GM19328 (cell line): ENCODE measurements around the gene WASF2.

Experiments used
- ATAC-seq: cut with Tn5 transposase; IDR thresholded peaks from one replicate; pipeline ENCODE4 v1.9.1; 2021; ENCODE audit warnings: mild to moderate bottlenecking, moderate library complexity; ENCODE audit not compliant: unreplicated experiment

The WASF2 gene

DNA sequence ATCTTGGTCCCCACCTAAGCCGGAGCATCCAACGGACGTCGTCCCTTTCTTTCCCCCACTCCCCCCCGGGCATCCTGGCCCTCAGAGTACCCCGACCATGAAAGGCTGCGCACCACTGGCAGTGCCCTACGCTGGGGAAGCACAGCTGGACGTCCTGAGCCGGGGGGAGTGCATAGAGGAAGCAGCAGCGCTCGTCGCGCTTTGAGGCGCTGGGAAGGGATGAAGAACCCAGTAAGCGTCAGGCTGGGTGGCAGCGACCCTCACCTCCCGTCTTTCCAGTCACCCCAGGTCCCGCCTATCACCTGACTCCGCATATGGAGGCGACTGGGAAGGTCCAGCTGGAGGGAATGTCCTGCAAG is 128.9 kb downstream of the WASF2 start:
- no peak for ATAC-seq

DNA sequence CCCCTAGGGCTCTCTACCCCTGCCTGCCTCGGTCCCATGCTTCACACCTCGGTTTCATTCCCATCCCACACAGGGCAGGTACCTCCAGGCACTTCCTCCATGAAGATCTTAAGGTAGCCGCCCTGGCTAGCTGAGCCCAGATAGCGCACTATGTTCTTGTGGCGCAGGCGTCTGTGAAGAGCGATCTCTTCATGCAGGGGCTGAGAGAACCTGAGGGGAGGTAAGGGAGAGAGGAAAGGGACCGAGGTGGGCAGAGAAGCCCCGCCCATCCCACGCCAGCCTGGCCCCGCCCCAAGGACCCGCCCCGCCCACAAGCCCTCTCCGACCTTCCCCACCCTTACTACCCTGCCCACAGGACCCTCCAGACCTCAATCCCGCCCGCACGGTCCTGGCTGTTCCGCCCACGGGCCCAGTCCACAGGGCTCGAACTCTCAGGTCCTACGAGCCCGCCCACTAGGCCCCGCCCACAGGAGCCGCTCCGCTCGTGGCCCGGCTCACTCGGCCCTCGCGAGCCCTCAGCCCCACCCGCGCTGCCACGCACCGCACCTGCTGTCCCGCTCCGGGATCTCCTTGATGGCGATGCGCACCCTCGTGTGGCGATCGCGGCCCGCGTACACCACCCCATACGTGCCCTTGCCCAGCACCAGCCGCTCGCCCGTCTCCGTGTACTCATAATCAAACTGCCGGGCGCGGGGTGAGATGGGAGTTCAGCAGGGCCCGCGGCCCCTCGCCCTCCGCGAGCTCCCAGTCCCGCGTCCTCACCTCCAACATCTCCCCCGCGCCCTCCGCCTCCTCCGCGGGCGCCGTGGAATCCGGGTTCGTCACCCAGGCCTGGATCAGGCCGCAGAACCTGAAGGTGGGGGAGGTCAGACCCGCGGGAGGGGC is 129.6 kb downstream of the WASF2 start:
- no peak for ATAC-seq

DNA sequence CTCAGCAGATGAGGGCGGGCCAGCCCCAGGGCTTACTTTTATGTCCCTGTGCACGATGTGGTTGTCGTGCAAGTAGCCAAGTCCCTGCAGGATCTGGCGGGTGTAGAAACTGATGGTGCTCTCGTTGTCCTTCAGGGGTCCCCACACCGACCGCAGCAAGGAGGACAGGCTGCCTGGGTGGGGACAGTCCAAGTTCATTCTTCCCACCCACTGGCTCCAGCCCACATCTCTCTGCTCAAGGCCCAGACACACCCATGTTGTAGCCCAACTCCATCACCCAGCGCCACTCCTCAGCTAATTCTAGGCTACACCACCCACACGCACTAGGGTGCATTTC is 130.2 kb downstream of the WASF2 start:
- ATAC-seq, result no peak

DNA sequence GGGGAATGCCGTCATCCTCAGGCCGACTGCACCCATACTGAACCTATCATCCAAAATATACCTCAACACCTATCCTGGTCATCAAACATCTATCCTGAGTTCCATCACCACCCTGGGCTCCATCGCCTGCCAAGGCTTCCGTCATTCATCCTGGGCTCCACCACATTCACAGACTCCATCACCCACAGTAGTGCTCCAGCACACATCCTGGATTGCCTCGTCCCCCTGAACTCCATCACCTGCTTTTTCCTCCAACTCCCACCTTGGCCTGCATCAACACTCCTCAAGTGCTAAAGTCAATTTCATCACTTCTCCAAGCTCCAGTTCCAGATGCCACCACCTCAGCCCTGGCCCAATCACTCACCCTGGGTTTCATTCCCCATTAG is 131.0 kb downstream of the WASF2 start:
- no peak for ATAC-seq

DNA sequence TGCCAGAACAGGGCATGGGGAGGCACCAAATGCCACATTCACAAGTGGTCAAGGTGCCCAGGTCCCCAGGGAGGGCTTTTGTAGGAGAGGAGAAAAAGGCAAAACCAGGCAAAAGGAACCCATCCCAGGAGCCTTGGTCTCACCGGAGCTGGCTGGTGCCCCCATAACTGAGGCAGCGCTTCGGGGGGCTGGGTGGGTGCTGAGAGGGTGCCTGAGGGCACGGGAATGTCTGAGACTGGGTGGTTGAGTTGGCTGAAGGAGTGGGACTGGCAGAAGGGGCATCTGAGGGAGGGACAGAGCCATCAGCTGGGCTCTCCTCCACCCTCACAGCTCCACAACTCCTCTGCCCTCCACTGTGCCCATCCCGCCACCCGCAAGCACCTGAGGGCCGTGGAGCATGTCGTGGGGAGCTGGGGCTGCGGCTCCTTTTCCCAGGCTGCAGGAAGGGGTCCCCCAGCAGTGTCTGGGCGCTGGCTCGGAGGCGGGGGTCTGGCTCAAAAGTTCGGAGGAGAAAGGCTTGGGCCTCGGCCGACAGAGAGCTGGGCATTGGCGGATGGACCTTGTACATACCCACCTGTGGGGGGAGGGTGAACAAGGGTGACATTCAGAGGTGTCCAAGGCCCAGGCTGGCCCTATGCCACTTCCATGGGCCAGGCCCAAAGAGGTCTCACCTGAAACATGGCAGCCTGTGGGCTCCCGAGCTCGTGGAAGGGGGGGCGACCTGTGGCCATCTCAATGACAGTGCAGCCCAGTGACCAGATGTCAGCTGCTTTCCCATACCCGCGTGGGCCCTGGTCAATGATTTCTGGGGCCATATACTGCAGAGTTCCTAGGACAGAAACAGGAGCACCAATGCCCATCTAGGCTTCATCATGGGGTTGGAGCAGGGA is 131.7 kb downstream of the WASF2 start:
- no peak for ATAC-seq

DNA sequence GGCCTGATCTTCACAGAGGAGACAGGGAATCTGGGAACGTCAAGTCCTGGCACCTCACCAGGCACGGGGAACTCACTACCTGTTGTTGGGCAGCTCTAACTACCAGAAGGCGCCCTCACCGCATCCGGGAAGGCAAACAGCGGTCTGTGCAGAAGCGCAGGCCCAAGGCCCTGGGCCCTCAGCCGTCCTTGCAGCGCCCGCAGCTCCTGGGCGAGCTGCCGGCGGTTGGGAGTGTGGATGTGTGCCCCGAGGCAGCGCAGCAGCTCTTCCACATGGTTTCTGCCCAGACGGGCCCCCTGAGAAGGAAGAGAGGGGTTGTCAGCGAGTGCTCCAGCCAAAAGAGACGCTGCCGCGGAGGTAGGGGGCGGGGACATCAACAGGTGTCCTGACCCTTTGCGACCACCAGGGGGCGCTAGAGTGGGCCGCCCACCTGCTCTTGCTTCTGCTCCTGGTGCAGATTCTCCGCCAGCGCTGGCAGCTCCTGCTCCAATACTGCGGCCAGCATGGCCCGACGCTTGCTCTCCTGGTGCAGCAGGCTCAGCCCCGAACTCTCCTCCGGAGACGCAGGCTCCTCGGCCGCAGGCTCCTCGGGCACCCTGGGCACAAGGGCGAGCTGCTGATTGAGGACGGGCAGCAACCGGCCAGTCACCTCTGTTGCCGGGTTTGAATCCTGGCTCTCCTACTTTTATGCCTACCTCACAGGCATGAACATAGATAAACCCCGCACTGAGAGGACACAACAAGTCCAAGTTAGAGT is 132.5 kb downstream of the WASF2 start:
- no peak for ATAC-seq

DNA sequence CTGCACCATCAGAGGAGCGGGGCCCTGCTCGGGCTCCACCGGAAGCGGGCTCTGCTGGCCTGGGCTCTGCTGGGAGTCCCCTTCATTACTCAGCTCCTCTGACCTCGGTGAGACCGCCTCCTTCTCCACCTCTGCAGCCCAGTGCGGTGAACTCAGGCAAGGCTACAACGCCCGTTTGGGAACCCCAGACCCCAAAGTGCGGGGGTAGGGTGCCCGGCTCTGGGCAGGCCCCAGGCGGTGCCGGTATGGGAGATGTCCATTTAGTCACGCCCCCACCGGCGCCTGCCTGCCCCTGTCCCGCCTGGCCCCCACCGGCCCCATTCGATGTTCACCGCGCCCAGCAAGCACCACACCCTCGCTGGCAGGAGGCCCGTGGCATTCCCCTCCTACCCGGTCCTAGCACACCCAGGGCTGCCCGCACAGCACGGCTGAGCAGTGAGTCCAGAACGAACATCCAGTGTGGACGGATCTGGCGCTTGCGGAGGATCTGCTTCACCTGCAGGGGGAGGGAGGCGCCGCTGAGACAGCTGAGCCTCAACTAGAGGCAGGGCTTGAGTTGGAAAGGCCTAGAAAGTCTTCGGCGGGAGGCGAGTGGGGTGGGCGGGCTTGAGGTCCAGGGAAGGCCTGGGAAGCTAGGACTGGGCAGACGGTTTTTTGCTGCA is 133.2 kb downstream of the WASF2 start:
- no peak for ATAC-seq

DNA sequence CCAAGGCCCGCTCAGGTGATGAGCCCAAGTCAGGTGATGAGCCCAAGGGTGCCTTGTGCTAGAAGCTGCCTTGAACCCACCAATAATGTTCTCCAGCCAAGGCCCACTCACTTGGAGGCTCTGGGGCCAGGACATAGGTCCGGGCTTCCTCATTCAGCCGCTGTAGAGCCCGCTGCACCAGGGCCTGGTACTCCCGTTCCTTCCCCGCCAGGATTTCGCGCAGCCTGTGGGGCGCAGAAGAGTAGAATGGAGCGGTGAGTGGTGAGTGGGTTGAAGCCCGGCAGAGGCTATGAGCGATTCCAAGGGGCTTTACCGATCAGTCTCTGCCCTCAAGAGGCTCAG is 133.7 kb downstream of the WASF2 start:
- ATAC-seq, result no peak

DNA sequence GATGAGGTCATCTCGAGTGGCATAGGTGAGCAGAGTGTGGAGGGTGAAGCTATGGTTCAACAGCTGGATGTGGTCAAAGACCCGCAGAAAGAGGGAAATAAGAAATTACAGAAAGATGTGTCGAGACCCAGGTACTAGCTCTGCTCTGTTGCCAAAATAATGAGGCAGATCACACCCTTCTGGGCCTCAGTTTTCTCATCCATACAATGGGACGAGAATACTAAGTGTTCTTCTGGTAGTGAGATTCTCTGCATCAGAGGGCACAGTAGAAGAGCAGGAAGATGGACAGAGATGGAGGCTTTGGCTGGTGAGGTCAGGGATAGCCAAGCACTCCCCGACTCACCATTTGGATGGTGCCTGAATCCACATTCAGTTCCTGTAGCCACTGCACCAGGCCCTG is 134.3 kb downstream of the WASF2 start:
- ATAC-seq, result no peak
